Calu3 (cell line): Measurements from ENCODE around the gene BTBD3. TPM values are rescaled to one million over a fixed set of nuclear protein-coding genes. Genes with fewer than 3 reads are reported as not detected.

Experiments
- BruUV-seq: library from RNA; stranded (reverse); fragments of 400-500 nt; replicated peaks from 2 replicates; lab custom pipeline; 2021; lab: Mats Ljungman, UMichigan
- CTCF ChIA-PET: fragments of 300-600 bp; sonication (Branson Sonifier 250); formaldehyde crosslinking; loops from one replicate; lab custom pipeline; 2022; ENCODE audit warnings: antibody characterized with exemption; lab: Charles Lee
- DNase-seq: peaks from one replicate; pipeline ENCODE4 v3.0.0; 2022
- H3K27ac Mint-ChIP-seq: one replicate; pipeline ENCODE4 v1.8.0; 2022; ENCODE audit warnings: mixed read lengths; ENCODE audit not compliant: unreplicated experiment
- H3K27me3 Mint-ChIP-seq: one replicate; pipeline ENCODE4 v1.8.0; 2022; ENCODE audit warnings: mixed read lengths; ENCODE audit not compliant: unreplicated experiment
- H3K36me3 Mint-ChIP-seq: one replicate; pipeline ENCODE4 v1.8.0; 2022; ENCODE audit warnings: mild to moderate bottlenecking, moderate library complexity, mixed read lengths; ENCODE audit not compliant: insufficient read depth, unreplicated experiment
- H3K4me1 Mint-ChIP-seq: one replicate; pipeline ENCODE4 v1.8.0; 2022; ENCODE audit warnings: mild to moderate bottlenecking, low read depth, mixed read lengths; ENCODE audit not compliant: unreplicated experiment
- H3K4me3 Mint-ChIP-seq: one replicate; pipeline ENCODE4 v1.8.0; 2022; ENCODE audit warnings: mild to moderate bottlenecking, low read depth, moderate library complexity, mixed read lengths; ENCODE audit not compliant: unreplicated experiment
- H3K9me3 Mint-ChIP-seq: one replicate; pipeline ENCODE4 v1.8.0; 2022; ENCODE audit warnings: low read depth, mixed read lengths; ENCODE audit not compliant: unreplicated experiment
- intact Hi-C: fragments of 100-400 bp; cut with micrococcal nuclease; formaldehyde crosslinking; loops from one replicate; pipeline ENCODE4 v1.10.0; 2022; ENCODE audit not compliant: unreplicated experiment
- total RNA-seq: library from RNA; stranded (reverse); gene quantifications from 2 replicates; pipeline ENCODE4 v1.2.3, GENCODE V29; 2022
- TF ChIP-seq, protein P1 (sequence below): fragments of 200-600 bp; IDR thresholded peaks from one replicate; pipeline ENCODE4 v1.8.0; 2022; ENCODE audit warnings: antibody characterized with exemption; ENCODE audit not compliant: unreplicated experiment

The BTBD3 gene
- total RNA-seq, 1 experiment from 2014 or later, result 38.2 TPM

DNA sequence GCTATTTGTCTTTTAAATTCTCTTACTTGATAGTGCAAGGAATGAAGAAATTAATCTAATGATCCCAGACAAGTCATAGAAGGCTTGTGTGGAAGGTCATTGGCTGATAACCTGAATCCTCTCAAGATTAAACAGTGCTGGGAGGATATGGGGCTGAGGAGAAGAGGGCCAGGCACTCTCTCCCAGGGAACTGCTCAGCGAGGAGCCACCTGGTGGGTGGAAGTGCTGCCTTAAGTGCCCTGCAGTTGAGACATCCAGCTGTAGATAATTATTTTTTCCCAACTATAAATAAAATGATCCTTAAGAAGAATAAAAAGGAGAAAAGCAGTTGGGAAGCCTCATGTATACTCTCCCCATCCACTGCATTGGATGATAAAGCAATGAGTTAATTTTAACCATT, 47.9 kb downstream of the BTBD3 start:
- Mint-ChIP-seq H3K27me3 (no peaks in the 10 kb centered on the region), H3K36me3 (no peaks in the 10 kb centered on the region), H3K4me3 (no peak overlapping the region), H3K9me3 (no peaks in the 10 kb centered on the region), H3K27ac (no peak overlapping the region), H3K4me1 (peaks cover 8% of the 10 kb centered on the region)
- CTCF ChIA-PET, result no interaction called here
- BruUV-seq, result no TSS peak
- intact Hi-C loops, result no loop called here
- DNase-seq, result no peak
- TF ChIP-seq, protein P1, sequence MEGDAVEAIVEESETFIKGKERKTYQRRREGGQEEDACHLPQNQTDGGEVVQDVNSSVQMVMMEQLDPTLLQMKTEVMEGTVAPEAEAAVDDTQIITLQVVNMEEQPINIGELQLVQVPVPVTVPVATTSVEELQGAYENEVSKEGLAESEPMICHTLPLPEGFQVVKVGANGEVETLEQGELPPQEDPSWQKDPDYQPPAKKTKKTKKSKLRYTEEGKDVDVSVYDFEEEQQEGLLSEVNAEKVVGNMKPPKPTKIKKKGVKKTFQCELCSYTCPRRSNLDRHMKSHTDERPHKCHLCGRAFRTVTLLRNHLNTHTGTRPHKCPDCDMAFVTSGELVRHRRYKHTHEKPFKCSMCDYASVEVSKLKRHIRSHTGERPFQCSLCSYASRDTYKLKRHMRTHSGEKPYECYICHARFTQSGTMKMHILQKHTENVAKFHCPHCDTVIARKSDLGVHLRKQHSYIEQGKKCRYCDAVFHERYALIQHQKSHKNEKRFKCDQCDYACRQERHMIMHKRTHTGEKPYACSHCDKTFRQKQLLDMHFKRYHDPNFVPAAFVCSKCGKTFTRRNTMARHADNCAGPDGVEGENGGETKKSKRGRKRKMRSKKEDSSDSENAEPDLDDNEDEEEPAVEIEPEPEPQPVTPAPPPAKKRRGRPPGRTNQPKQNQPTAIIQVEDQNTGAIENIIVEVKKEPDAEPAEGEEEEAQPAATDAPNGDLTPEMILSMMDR, result no peak

DNA sequence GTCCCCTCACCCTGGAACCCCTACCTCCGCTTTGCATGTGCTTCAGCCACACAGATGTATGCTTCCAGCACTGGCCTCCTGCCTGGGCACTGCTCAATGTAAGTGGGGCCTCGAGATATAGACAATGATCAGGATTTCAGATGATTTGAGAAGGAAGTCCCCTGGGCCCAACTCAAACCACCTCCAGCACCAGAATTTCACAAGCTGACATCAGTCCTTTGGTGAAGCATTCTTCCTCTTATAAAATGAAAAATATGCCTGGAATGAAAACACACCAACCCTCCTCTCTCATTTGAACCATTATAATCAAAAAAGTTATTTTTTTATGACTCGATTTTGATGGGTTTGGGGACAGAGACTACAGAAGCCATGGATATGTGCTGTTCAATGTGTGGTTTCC, 48.5 kb downstream of the BTBD3 start:
- Mint-ChIP-seq H3K27ac (no peak overlapping the region), H3K27me3 (no peaks in the 10 kb centered on the region), H3K4me3 (no peak overlapping the region), H3K9me3 (no peaks in the 10 kb centered on the region), H3K36me3 (no peaks in the 10 kb centered on the region), H3K4me1 (peaks cover 8% of the 10 kb centered on the region)
- intact Hi-C loops, result no loop called here
- BruUV-seq, result no TSS peak
- TF ChIP-seq, protein P1, result no peak
- no peak for DNase-seq
- CTCF ChIA-PET, result no interaction called here

DNA sequence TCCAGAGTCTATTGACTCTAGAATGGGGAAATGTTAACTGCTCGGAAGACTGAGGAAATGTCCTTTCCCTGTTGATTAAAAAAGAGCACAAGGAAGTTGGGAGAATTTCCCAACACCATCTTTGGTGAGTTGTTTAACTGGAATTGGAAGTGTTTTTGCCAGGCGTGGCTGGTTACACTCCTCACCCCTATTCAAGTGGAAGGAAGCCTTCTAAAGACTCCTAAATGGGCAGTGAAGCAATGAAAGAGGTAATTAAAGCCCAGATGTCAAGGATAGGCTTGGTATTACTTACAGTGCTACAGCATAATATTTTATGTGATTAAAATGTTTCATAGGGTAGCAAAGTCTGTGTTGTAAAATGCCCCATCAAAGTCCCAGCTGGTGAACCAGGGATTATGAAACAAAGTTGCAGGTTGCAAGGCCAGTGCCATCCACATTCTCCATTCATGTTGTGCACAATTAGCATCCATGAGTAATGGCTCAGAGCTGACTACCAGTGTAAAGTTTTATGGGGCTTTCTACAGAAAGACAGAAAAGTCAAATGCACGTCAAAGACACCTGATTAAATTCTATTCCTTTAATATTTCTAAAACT, 52.6 kb downstream of the BTBD3 start:
- TF ChIP-seq, protein P1, result no peak
- Mint-ChIP-seq H3K4me3 (no peak overlapping the region), H3K4me1 (peaks cover 8% of the 10 kb centered on the region), H3K27ac (no peak overlapping the region), H3K9me3 (peaks cover 4% of the 10 kb centered on the region), H3K36me3 (no peaks in the 10 kb centered on the region), H3K27me3 (no peaks in the 10 kb centered on the region)
- CTCF ChIA-PET, result no interaction called here
- no peak for DNase-seq
- intact Hi-C loops, result no loop called here
- no TSS peak for BruUV-seq

DNA sequence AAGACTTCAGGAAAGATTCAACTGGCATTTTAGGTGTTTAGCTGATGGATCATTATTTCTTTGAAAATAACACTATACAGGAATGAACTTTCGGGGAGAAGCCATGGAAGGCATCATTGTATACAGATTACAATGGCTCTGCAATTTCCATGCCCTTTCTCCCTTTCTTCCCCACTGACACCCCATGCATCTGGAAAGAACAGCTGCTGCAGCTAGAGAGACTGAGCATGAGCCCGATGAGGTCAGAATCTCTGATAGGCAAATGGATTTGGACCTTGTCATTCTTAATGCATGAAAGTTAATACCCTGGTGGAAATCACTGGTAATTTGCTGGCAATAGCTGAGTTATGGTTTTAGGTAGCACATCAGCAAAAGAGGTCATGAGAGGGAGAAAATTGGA, 54.8 kb downstream of the BTBD3 start:
- Mint-ChIP-seq H3K27me3 (no peaks in the 10 kb centered on the region), H3K4me1 (peaks cover 8% of the 10 kb centered on the region), H3K9me3 (peaks cover 4% of the 10 kb centered on the region), H3K4me3 (no peak overlapping the region), H3K36me3 (no peaks in the 10 kb centered on the region), H3K27ac (no peak overlapping the region)
- intact Hi-C loops, result no loop called here
- TF ChIP-seq, protein P1, result no peak
- CTCF ChIA-PET, result no interaction called here
- no peak for DNase-seq
- BruUV-seq, result no TSS peak
